ENCODE results near the gene NIM1K.

GRCh38 chr5:43315682-43316081 lies 123.7 kb downstream of the NIM1K start:
- no peak for TF ChIP-seq CTCF (IDR thresholded peaks at IDR 0.05)
- TF ChIP-seq POLR2A (IDR thresholded peaks at IDR 0.05), result no peak
